Trophoblast cell (in vitro differentiated cells and primary cell): ENCODE results near the gene CABP1.

Experiments
- DNase-seq, 2 donors: peaks; one replicate each; pipeline ENCODE4 v3.0.0-alpha.2; 2016
- H2AFZ ChIP-seq: 2 replicates; pipeline ENCODE4 v1.6.1; 2013; ENCODE audit warnings: low read length, moderate library complexity, mild to moderate bottlenecking; ENCODE audit not compliant: insufficient read depth, poor library complexity
- H2AK5ac ChIP-seq: 2 replicates; pipeline ENCODE4 v1.6.1; 2013; ENCODE audit warnings: mild to moderate bottlenecking, low read length
- H2BK120ac ChIP-seq: 2 replicates; pipeline ENCODE4 v1.6.1; 2013; ENCODE audit warnings: low read length, mild to moderate bottlenecking, moderate library complexity; ENCODE audit not compliant: insufficient read depth, poor library complexity
- H2BK12ac ChIP-seq: 2 replicates; pipeline ENCODE4 v1.6.1; 2013; ENCODE audit warnings: mild to moderate bottlenecking, low read length, moderate library complexity
- H2BK5ac ChIP-seq: 2 replicates; pipeline ENCODE4 v1.6.1; 2013; ENCODE audit warnings: low read length, low read depth, moderate library complexity, mild to moderate bottlenecking; ENCODE audit not compliant: poor library complexity
- H3K14ac ChIP-seq: 2 replicates; pipeline ENCODE4 v1.6.1; 2013; ENCODE audit warnings: mild to moderate bottlenecking, low read length
- H3K18ac ChIP-seq: 2 replicates; pipeline ENCODE4 v1.6.1; 2013; ENCODE audit warnings: mild to moderate bottlenecking, low read length
- H3K23ac ChIP-seq: 2 replicates; pipeline ENCODE4 v1.6.1; 2013; ENCODE audit warnings: low read length
- H3K27ac ChIP-seq: 2 replicates; pipeline ENCODE4 v1.5.1; 2013; ENCODE audit warnings: low read depth, mild to moderate bottlenecking, inconsistent platforms, low read length, moderate library complexity
- H3K27me3 ChIP-seq: 2 replicates; pipeline ENCODE4 v1.6.1; 2013; ENCODE audit warnings: inconsistent platforms, mild to moderate bottlenecking, low read length, moderate library complexity; ENCODE audit not compliant: insufficient read depth
- H3K36me3 ChIP-seq, 2 experiments: 1 replicate in 1 of 2; 2 replicates in 1 of 2; pipeline ENCODE4 v1.6.1; 2013; ENCODE audit warnings: low read length in 2 of 2, mild to moderate bottlenecking in 2 of 2, moderate library complexity in 1 of 2; ENCODE audit not compliant: insufficient read depth in 2 of 2, control insufficient read depth in 1 of 2
- H3K4ac ChIP-seq: 2 replicates; pipeline ENCODE4 v1.6.1; 2013; ENCODE audit warnings: low read depth, mild to moderate bottlenecking, low read length, moderate library complexity
- H3K4me1 ChIP-seq, 2 experiments: 1 replicate in 1 of 2; 2 replicates in 1 of 2; pipeline ENCODE4 v1.6.1; 2013; ENCODE audit warnings: low read length in 2 of 2, mild to moderate bottlenecking in 2 of 2, moderate library complexity in 1 of 2; ENCODE audit not compliant: insufficient read depth in 2 of 2, control insufficient read depth in 1 of 2
- H3K4me2 ChIP-seq: 2 replicates; pipeline ENCODE4 v1.6.1; 2013; ENCODE audit warnings: inconsistent platforms, mild to moderate bottlenecking, low read length, moderate library complexity
- H3K4me3 ChIP-seq: 2 replicates; pipeline ENCODE4 v1.5.1; 2013; ENCODE audit warnings: mild to moderate bottlenecking, low read depth, low read length, inconsistent platforms
- H3K79me1 ChIP-seq: one replicate; pipeline ENCODE4 v1.6.1; 2013; ENCODE audit warnings: low read length
- H3K79me2 ChIP-seq: 2 replicates; pipeline ENCODE4 v1.6.1; 2013; ENCODE audit warnings: low read length, mild to moderate bottlenecking; ENCODE audit not compliant: control insufficient read depth, insufficient read depth, poor library complexity
- H3K9ac ChIP-seq: 2 replicates; pipeline ENCODE4 v1.6.1; 2013; ENCODE audit warnings: mild to moderate bottlenecking, low read length
- H3K9me3 ChIP-seq: 2 replicates; pipeline ENCODE4 v1.6.1; 2013; ENCODE audit warnings: low read depth, mild to moderate bottlenecking, control low read depth, inconsistent platforms, low read length; ENCODE audit not compliant: insufficient read depth
- H4K12ac ChIP-seq: 2 replicates; pipeline ENCODE4 v1.6.1; 2013; ENCODE audit warnings: low read depth, mild to moderate bottlenecking, low read length, moderate library complexity
- H4K8ac ChIP-seq: 2 replicates; pipeline ENCODE4 v1.6.1; 2013; ENCODE audit warnings: low read depth, mild to moderate bottlenecking, low read length, moderate library complexity
- H4K91ac ChIP-seq: one replicate; pipeline ENCODE4 v1.6.1; 2013; ENCODE audit warnings: low read depth, mild to moderate bottlenecking, low read length, moderate library complexity
- WGBS: extraction: QIAGEN DNeasy Blood & Tissue Kit; methylation state at CpG from one replicate; pipeline ENCODE4 v1.1.7; 2013; ENCODE audit warnings: missing lambda C conversion rate; ENCODE audit not compliant: insufficient read length, insufficient coverage; ENCODE audit errors: extremely low coverage; 5-methylcytosine and 5-hydroxymethylcytosine counted together

The CABP1 gene

DNA sequence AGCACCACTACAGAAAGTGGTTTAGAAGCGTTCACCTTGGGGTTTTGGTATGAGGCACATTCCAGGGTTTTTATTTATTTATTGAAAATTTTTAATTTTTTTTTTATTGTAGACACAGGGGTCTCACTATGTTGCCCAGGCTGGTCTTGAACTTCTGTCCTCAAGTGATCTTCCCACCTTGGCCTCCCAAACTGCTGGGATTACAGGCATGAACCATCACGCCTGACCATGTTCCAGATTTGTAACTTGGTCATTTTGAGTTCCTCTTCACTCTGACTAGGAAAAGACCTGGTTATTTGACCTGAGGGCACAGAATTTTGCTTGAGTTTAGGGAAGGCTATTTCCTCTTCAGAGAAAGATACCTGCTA is 49.6 kb downstream of the CABP1 start:
- Histone ChIP-seq H4K8ac (no peak overlapping the region), H2BK5ac (no peak overlapping the region), H3K18ac (no peak overlapping the region), H2AK5ac (no peak overlapping the region), H3K36me3 (peaks cover 9 to 17% of the 10 kb centered on the region in 2 experiments), H2AFZ (no peak overlapping the region), H4K91ac (no peak overlapping the region), H3K4me3 (no peak overlapping the region), H3K27me3 (no peaks in the 10 kb centered on the region), H4K12ac (no peak overlapping the region), H3K79me2 (peaks cover 22% of the 10 kb centered on the region), H3K4me1 (peaks cover 13 to 16% of the 10 kb centered on the region in 2 experiments), H3K4me2 (no peak overlapping the region), H3K79me1 (peaks cover 14% of the 10 kb centered on the region), H3K9me3 (no peaks in the 10 kb centered on the region), H3K4ac (no peak overlapping the region), H2BK12ac (no peak overlapping the region), H2BK120ac (no peak overlapping the region), H3K9ac (no peak overlapping the region), H3K27ac (no peak overlapping the region), H3K14ac (no peak overlapping the region), H3K23ac (no peak overlapping the region)
- DNase-seq: peak in 1 of 2 donors; percentile 23
- WGBS: no CpG with 5 or more reads among the region's 2 CpGs

DNA sequence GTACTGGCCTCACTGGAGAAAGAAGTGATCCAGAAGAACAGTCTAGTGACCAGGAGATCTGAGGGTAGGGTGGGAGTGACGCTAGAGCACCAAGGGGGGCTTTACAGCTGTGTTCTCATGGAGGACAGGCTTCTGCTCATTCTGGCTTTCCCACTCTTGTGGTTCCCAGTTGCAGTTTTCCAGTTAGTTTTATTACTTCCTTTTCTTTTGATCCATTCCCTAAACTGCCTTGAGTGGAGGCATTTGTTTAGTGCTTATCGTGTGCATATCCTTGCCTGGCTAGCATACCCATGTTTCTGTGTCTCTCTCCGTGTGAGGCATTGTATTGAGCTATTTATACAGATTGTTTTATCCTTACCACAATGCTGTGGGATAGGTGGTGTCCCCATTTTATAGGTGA is 50.6 kb downstream of the CABP1 start:
- no peak overlapping the region for H3K4me3 ChIP-seq
- no peak overlapping the region for H2BK5ac ChIP-seq
- no CpG with 5 or more reads among the region's 3 CpGs for WGBS
- peaks cover 9 to 24% of the 10 kb centered on the region in 2 experiments for H3K36me3 ChIP-seq
- peaks cover 13 to 16% of the 10 kb centered on the region in 2 experiments for H3K4me1 ChIP-seq
- H4K12ac ChIP-seq: no peak overlapping the region
- peaks cover 22% of the 10 kb centered on the region for H3K79me2 ChIP-seq
- no peak overlapping the region for H3K27ac ChIP-seq
- no peak overlapping the region for H3K23ac ChIP-seq
- H4K8ac ChIP-seq: no peak overlapping the region
- no peak overlapping the region for H2AFZ ChIP-seq
- H3K4me2 ChIP-seq: no peak overlapping the region
- no peaks in the 10 kb centered on the region for H3K27me3 ChIP-seq
- H4K91ac ChIP-seq: no peak overlapping the region
- no peaks in the 10 kb centered on the region for H3K9me3 ChIP-seq
- H3K14ac ChIP-seq: no peak overlapping the region
- H3K9ac ChIP-seq: no peak overlapping the region
- H3K79me1 ChIP-seq: peaks cover 13% of the 10 kb centered on the region
- H2AK5ac ChIP-seq: no peak overlapping the region
- H2BK12ac ChIP-seq: no peak overlapping the region
- H3K4ac ChIP-seq: peak overlapping the region; percentile 51
- no peak overlapping the region for H3K18ac ChIP-seq
- H2BK120ac ChIP-seq: no peak overlapping the region
- no peak for DNase-seq

DNA sequence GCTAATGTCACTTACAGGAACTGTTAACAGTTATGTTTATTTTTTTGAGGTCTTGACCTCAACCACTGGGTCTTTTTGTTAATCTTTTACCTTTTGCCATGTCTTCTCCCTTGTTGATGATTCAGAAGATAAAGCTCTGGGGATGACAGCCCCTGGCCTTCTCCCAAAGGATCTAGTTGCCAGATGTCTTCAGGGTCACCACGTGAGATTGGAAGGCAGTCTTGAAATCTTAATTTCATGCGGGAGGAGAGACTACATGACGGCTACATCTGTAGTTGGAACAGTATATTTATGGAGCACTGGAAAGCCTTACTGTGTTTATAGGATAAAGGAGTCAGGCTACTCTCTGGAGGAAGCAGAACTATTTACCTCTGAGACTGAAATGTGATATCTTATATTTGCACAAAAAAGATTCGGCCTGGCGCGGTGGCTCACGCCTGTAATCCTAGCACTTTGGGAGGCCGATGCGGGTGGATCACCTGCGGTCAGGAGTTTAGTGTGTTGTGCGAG is 52.2 kb downstream of the CABP1 start:
- peaks cover 13 to 16% of the 10 kb centered on the region in 2 experiments for H3K4me1 ChIP-seq
- H3K18ac ChIP-seq: no peak overlapping the region
- H3K27me3 ChIP-seq: no peaks in the 10 kb centered on the region
- H2BK12ac ChIP-seq: no peak overlapping the region
- H2AK5ac ChIP-seq: no peak overlapping the region
- H3K9ac ChIP-seq: no peak overlapping the region
- H2AFZ ChIP-seq: no peak overlapping the region
- no peak overlapping the region for H2BK120ac ChIP-seq
- H3K9me3 ChIP-seq: no peaks in the 10 kb centered on the region
- peaks cover 16 to 37% of the 10 kb centered on the region in 2 experiments for H3K36me3 ChIP-seq
- no peak overlapping the region for H4K12ac ChIP-seq
- no peak overlapping the region for H3K4me3 ChIP-seq
- H3K79me2 ChIP-seq: peaks cover 16% of the 10 kb centered on the region
- H3K4ac ChIP-seq: no peak overlapping the region
- no peak overlapping the region for H4K8ac ChIP-seq
- DNase-seq: peak in 1 of 2 donors; percentile 19
- H3K27ac ChIP-seq: no peak overlapping the region
- no peak overlapping the region for H4K91ac ChIP-seq
- no peak overlapping the region for H3K14ac ChIP-seq
- WGBS: no CpG with 5 or more reads among the region's 11 CpGs
- no peak overlapping the region for H2BK5ac ChIP-seq
- no peak overlapping the region for H3K4me2 ChIP-seq
- no peak overlapping the region for H3K23ac ChIP-seq
- H3K79me1 ChIP-seq: peaks cover 1% of the 10 kb centered on the region

DNA sequence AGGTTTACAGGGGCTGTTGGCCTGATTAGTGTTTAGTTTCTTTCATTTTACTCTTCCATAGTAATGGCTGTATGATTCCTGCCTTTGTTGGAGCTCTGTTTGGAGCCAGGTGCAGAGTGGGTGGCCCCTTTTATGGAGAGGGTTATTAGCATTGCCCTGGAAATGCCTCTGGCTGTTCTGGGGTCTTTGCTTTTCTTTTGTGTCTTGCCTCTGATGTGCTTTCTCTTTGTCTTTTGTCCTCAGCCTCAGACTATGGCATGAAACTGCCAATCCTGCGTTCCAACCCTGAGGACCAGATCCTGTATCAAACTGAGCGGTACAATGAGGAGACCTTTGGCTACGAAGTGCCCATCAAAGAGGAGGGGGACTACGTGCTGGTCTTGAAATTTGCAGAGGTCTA is 53.4 kb downstream of the CABP1 start:
- Histone ChIP-seq H3K4me1 (peaks cover 7% of the 10 kb centered on the region in 2 experiments), H4K8ac (no peak overlapping the region), H3K9me3 (no peaks in the 10 kb centered on the region), H3K36me3 (peaks cover 23 to 49% of the 10 kb centered on the region in 2 experiments), H3K23ac (no peak overlapping the region), H2BK12ac (no peak overlapping the region), H4K12ac (no peak overlapping the region), H3K27me3 (no peaks in the 10 kb centered on the region), H3K79me1 (no peaks in the 10 kb centered on the region), H3K79me2 (peaks cover 8% of the 10 kb centered on the region), H4K91ac (no peak overlapping the region), H2AK5ac (no peak overlapping the region), H2BK120ac (no peak overlapping the region), H2AFZ (no peak overlapping the region), H3K14ac (no peak overlapping the region), H3K18ac (no peak overlapping the region), H3K4me3 (no peak overlapping the region), H3K27ac (no peak overlapping the region), H3K4ac (no peak overlapping the region), H3K4me2 (no peak overlapping the region), H2BK5ac (no peak overlapping the region), H3K9ac (no peak overlapping the region)
- no peak for DNase-seq
- no CpG with 5 or more reads among the region's 4 CpGs for WGBS
